Sigmoid colon (tissue), 7 donors: ENCODE results near the gene GCH1. TPM values are rescaled to one million over a fixed set of nuclear protein-coding genes. Genes with fewer than 3 reads are reported as not detected.

Experiments used
- DNase-seq: peaks from one replicate; pipeline ENCODE4 v3.0.0-alpha.2; 2019
- H3K27ac ChIP-seq, 4 donors: fragments of 200-600 bp; sonication (generic); one replicate each; pipeline ENCODE4 v1.5.1; 2016 to 2019; ENCODE audit warnings: mild to moderate bottlenecking in 1 of 4
- H3K27me3 ChIP-seq, 3 donors: fragments of 200-600 bp; sonication (generic); one replicate each; pipeline ENCODE4 v1.5.1; 2019; ENCODE audit warnings: mild to moderate bottlenecking in 1 of 3
- H3K36me3 ChIP-seq, 4 donors: fragments of 200-600 bp; sonication (generic); one replicate each; pipeline ENCODE4 v1.5.1; 2016 to 2019
- H3K4me1 ChIP-seq, 4 donors: fragments of 200-600 bp; sonication (generic); one replicate each; pipeline ENCODE4 v1.5.1; 2017 to 2019
- H3K4me3 ChIP-seq, 4 donors: fragments of 200-600 bp; sonication (generic); one replicate each; pipeline ENCODE4 v1.5.1; 2017 to 2019; ENCODE audit warnings: mild to moderate bottlenecking in 2 of 4, moderate library complexity in 1 of 4
- H3K9me3 ChIP-seq, 4 donors: fragments of 200-600 bp in 3 of 4; sonication (generic) in 3 of 4; one replicate each; pipeline versions ENCODE4 v1.5.1 to v1.6.1; 2013 to 2019
- EP300 ChIP-seq, 4 donors: sonication (generic); formaldehyde crosslinking; IDR thresholded peaks; one replicate each; pipeline ENCODE4 v1.6.1; 2017; ENCODE audit warnings: antibody characterized with exemption in 4 of 4
- POLR2A ChIP-seq, 2 donors: fragments of 450-650 bp; IDR thresholded peaks; one replicate each; pipeline ENCODE4 v1.6.1; 2016; ENCODE audit warnings: antibody characterized with exemption in 2 of 2, mild to moderate bottlenecking in 2 of 2, moderate library complexity in 2 of 2
- POLR2AphosphoS5 ChIP-seq, 4 donors: sonication (generic); formaldehyde crosslinking; IDR thresholded peaks; one replicate each; pipeline ENCODE4 v1.6.1; 2017; ENCODE audit warnings: antibody characterized with exemption in 4 of 4
- WGBS, 2 donors: extraction: QIAGEN DNeasy Blood & Tissue Kit; methylation state at CpG; one replicate each; pipeline ENCODE4 v1.1.7; 2013; 5-methylcytosine and 5-hydroxymethylcytosine counted together
- intact Hi-C: fragments of 100-400 bp; cut with DNase I; formaldehyde crosslinking; loops from one replicate; pipeline ENCODE4 v1.15.1; 2023
- polyA plus RNA-seq, 3 donors: library from polyadenylated mRNA; stranded (reverse); fragments of 200-250 nt; gene quantifications; one replicate each; pipeline ENCODE4 v1.2.3, GENCODE V29; 2013
- total RNA-seq, 4 donors: library from RNA; depleted of rRNA; stranded (reverse); fragments of >200 nt; gene quantifications; one replicate each; pipeline ENCODE4 v1.1.0, GENCODE V29; 2016
- TF ChIP-seq, protein P1 (sequence below), 4 experiments: fragments of 450-650 bp in 3 of 4; fragments of 200-600 bp in 1 of 4; IDR thresholded peaks; one replicate each; pipeline ENCODE4 v1.5.1; 2016 to 2019; ENCODE audit warnings: antibody characterized with exemption in 4 of 4, mild to moderate bottlenecking in 3 of 4, moderate library complexity in 2 of 4
- donor health status: healthy with polysubstance abuse.
- donor health status: Bipolar disorder and iron deficiency.
- donor health status: healthy.

GCH1 gene
- total and polyA plus RNA-seq, 7 donors: 3.2 to 46.2 (median 8.1) TPM

DNA sequence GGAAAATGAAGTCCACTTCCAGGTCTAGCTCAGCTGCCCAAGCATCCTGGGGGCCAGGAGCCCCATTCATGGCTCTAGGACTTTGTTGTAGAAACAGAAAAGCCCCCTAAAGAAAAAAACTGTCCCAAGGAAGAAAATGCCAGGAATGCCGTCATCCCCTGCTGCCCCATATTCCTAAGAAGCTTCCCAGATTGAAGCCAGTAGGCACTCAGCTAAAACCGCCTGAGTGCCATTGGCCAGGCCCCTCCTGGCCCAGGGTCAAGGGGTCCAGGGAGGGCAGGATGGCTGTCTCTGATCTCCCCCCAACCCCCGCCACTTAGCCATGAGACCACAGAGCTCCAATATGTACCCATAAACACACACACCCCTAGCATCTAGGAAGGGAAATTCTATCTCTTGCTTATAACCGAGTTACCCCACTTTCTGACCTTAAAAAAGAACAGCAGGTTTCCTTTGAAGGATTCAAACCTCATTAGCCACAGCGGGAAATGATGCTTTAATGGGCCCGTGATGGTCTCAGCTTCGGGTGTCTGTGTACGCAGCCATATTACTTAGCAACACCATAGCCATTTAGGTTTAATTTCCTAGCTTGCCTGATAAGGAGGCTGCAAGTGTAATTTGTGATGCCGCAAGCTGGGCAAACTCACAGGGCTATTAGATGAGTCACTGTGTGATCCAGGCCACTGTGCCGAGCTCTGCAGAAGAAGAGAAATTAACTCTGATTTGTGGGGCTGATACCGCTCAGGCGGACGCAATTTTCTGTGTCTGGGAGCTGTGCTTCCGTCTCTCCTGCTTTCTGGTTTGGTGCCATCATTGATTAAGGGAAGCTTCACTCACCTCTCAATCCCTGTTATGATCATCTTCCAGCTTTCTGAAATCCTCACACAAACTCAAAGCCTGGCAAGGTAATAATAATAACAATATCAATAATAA, 84.2 kb downstream of the GCH1 start:
- TF ChIP-seq, protein P1, sequence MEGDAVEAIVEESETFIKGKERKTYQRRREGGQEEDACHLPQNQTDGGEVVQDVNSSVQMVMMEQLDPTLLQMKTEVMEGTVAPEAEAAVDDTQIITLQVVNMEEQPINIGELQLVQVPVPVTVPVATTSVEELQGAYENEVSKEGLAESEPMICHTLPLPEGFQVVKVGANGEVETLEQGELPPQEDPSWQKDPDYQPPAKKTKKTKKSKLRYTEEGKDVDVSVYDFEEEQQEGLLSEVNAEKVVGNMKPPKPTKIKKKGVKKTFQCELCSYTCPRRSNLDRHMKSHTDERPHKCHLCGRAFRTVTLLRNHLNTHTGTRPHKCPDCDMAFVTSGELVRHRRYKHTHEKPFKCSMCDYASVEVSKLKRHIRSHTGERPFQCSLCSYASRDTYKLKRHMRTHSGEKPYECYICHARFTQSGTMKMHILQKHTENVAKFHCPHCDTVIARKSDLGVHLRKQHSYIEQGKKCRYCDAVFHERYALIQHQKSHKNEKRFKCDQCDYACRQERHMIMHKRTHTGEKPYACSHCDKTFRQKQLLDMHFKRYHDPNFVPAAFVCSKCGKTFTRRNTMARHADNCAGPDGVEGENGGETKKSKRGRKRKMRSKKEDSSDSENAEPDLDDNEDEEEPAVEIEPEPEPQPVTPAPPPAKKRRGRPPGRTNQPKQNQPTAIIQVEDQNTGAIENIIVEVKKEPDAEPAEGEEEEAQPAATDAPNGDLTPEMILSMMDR (IDR thresholded peaks at IDR 0.05): no peak
- TF ChIP-seq POLR2A (IDR thresholded peaks at IDR 0.05): no peak
- WGBS, 2 donors: 23 to 56% methylated on average over 14 of the region's 14 CpGs

DNA sequence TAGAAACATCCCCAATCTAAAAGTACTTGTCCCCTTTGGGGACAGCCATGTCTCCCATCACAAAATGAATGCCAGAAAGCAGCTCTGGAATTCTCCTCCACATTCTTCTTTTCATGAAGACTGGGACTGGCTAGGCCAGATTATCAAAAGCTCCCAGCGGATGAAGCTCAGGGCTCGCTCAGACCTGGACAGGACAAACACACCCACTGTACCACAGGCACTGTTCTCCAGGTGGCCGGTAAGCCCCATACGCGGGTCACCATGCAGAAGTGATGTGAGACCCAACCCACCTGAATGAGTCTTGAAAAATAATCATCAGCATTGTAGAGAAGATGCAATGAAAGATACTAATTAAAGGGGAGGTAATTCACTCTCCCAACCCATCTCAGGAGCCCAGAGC, 85.1 kb downstream of the GCH1 start:
- Histone ChIP-seq H3K36me3 (no peaks in the 10 kb centered on the region), H3K4me1 (peaks cover 0 to 9% (median 0%) of the 10 kb centered on the region in 4 donors), H3K9me3 (no peaks in the 10 kb centered on the region), H3K4me3 (no peak overlapping the region), H3K27ac (no peak overlapping the region), H3K27me3 (no peaks in the 10 kb centered on the region)
- no peak for DNase-seq
- TF ChIP-seq POLR2A (IDR thresholded peaks at IDR 0.05) (no peak), POLR2AphosphoS5 (IDR thresholded peaks at IDR 0.05) (no peak), EP300 (IDR thresholded peaks at IDR 0.05) (no peak)
- intact Hi-C loops: no loop called here
- WGBS, 2 donors: 95 to 96% methylated on average over 5 of the region's 5 CpGs

More for the DNA sequence above, 84.2 kb downstream of the GCH1 start:
- Histone ChIP-seq H3K4me3 (no peak overlapping the region), H3K27ac (no peak overlapping the region), H3K4me1 (peaks cover 0 to 9% (median 0%) of the 10 kb centered on the region in 4 donors), H3K36me3 (no peaks in the 10 kb centered on the region), H3K9me3 (peaks cover 0 to under 1% (median 0%) of the 10 kb centered on the region in 4 donors), H3K27me3 (no peaks in the 10 kb centered on the region)
- no peak for DNase-seq
- intact Hi-C loops: no loop called here

DNA sequence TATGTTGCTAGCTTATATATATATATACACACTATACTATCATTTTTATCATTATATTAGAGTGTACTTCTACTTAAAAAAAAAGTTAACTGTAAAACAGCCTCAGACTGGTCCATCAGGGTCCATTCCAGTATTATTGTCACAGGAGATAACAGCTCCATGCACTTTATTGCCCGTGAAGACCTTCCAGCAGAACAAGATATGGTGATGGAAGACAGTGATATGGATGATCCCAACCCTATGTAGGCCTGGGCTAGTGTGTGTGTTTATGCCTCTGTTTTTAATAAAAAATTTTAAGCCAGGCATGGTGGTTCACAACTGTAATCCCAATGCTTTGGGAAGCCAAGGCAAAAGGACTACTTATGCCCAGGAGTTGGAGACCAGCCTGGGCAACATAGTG, 86.2 kb downstream of the GCH1 start:
- Histone ChIP-seq H3K27ac (no peak overlapping the region), H3K27me3 (no peaks in the 10 kb centered on the region), H3K4me3 (no peak overlapping the region), H3K4me1 (peaks cover 0 to 9% (median 0%) of the 10 kb centered on the region in 4 donors), H3K36me3 (no peaks in the 10 kb centered on the region), H3K9me3 (no peaks in the 10 kb centered on the region)
- no peak for DNase-seq
- WGBS, 2 donors: 88 to 92% methylated on average over 1 of the region's 1 CpG
- TF ChIP-seq POLR2AphosphoS5 (IDR thresholded peaks at IDR 0.05) (no peak), EP300 (IDR thresholded peaks at IDR 0.05) (no peak)
- TF ChIP-seq, protein P1 (IDR thresholded peaks at IDR 0.05): no peak
- intact Hi-C loops: no loop called here

DNA sequence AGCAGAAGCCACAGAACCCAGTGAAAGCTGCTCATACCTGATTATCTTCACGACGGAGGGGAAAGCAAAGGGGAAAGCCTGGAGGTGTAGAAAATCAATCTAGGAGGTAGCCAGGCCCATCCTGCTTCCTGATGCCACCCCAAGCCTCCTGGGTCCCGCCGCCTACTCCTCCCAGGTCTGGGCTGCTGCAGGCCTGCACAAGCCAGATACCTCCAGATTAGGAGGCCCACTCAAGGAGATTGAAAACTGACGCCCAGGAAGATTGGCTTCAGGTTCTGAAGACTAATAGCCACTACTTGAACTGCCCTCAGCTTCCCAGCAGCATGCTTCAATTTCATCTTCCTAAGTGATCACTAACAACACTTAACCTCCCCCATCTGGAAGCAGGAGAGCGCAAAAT, 87.1 kb downstream of the GCH1 start:
- Histone ChIP-seq H3K4me3 (no peak overlapping the region), H3K36me3 (no peaks in the 10 kb centered on the region), H3K4me1 (peaks cover 0 to 9% (median 0%) of the 10 kb centered on the region in 4 donors), H3K27me3 (no peaks in the 10 kb centered on the region), H3K27ac (no peak overlapping the region), H3K9me3 (no peaks in the 10 kb centered on the region)
- intact Hi-C loops: no loop called here
- no peak for TF ChIP-seq POLR2A (IDR thresholded peaks at IDR 0.05)
- TF ChIP-seq, protein P1 (IDR thresholded peaks at IDR 0.05): no peak
- no peak for TF ChIP-seq EP300 (IDR thresholded peaks at IDR 0.05)
- TF ChIP-seq POLR2AphosphoS5 (IDR thresholded peaks at IDR 0.05): no peak
- no peak for DNase-seq
- 94% methylated on average over 6 of the region's 6 CpGs for WGBS, 2 donors

DNA sequence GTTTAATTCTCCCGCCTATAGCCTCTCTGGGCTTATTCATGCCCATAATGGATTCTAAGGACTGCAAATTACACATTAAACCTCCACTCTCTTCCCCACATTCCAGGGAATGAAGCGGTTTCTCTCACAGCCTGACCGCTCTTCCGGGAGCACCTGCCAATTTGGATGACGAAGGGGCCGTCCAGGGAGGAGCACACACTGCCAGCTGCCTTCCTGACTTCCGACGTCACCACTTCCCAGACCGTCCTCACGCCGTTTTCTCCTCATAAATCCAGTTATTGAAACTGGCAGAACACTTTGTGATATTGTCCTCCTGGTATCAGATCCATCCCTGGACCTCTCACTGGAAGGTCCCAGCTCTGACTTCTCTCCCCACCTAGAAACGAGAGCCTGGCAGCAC, 87.6 kb downstream of the GCH1 start:
- intact Hi-C loops: no loop called here
- no peak overlapping the region for H3K27ac ChIP-seq
- no peak for DNase-seq
- no peaks in the 10 kb centered on the region for H3K9me3 ChIP-seq
- H3K27me3 ChIP-seq: no peaks in the 10 kb centered on the region
- no peak overlapping the region for H3K4me3 ChIP-seq
- H3K4me1 ChIP-seq: peaks cover 0 to 9% (median 0%) of the 10 kb centered on the region in 4 donors
- no peak for TF ChIP-seq POLR2AphosphoS5 (IDR thresholded peaks at IDR 0.05)
- TF ChIP-seq POLR2A (IDR thresholded peaks at IDR 0.05): no peak
- TF ChIP-seq EP300 (IDR thresholded peaks at IDR 0.05): no peak
- TF ChIP-seq, protein P1 (IDR thresholded peaks at IDR 0.05): no peak
- no peaks in the 10 kb centered on the region for H3K36me3 ChIP-seq
- 83 to 89% methylated on average over 12 of the region's 12 CpGs for WGBS, 2 donors
